Measurements from ENCODE around the gene FBXL17. TPM values are rescaled to one million over a fixed set of nuclear protein-coding genes. Genes with fewer than 3 reads are reported as not detected.

The FBXL17 gene
- total RNA-seq, 1 experiment from 2014 or later = 11.6 TPM

DNA sequence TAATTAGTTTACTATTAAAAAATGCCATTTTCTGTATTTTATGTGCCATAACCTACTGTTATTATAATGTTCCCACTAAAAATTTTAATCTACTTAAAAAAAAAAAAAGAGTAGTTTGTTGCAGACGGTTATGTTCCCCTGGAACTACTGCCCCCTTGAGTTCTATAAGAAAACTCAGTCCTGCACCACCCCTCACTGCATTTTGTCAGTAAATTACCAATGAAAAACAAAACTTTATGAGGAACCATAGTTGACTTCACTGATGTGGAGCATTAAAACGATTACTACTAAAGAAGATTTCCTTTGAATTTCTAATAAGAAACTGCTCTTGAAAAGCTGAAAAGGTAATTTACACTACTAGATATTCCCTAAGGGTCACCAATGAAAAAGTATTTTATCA, 288.7 kb downstream of the FBXL17 start:
- intact Hi-C loops (cut with micrococcal nuclease; ENCODE audit: unreplicated experiment) = no loop called here
- CTCF ChIA-PET = no interaction called here

GRCh38 chr5:108090946-108091345, 291.0 kb downstream of the FBXL17 start:
- no peak for DNase-seq
- CTCF ChIA-PET = no interaction called here
- Mint-ChIP-seq H3K27ac (ENCODE audit: unreplicated experiment) (no peak overlapping the region), H3K27me3 (ENCODE audit: insufficient read depth, unreplicated experiment) (no peaks in the 10 kb centered on the region), H3K36me3 (ENCODE audit: insufficient read depth, unreplicated experiment) (no peaks in the 10 kb centered on the region), H3K4me1 (ENCODE audit: low read depth, unreplicated experiment) (no peaks in the 10 kb centered on the region), H3K4me3 (ENCODE audit: unreplicated experiment) (no peak overlapping the region), H3K9me3 (ENCODE audit: unreplicated experiment) (no peaks in the 10 kb centered on the region)
- intact Hi-C loops (cut with micrococcal nuclease; ENCODE audit: unreplicated experiment) = no loop called here
- POLR2A ChIA-PET = no interaction called here
- BruUV-seq (replicated peaks) = no TSS peak
- no peaks in the 10 kb centered on the region for H3K4me1 ChIP-seq
- no peaks in the 10 kb centered on the region for H3K9me3 ChIP-seq
- no peaks in the 10 kb centered on the region for H3K36me3 ChIP-seq (ENCODE audit: control insufficient read depth, insufficient read depth, low read length)
- no peak overlapping the region for H3K4me3 ChIP-seq (ENCODE audit: low read depth, low read length)
- TF ChIP-seq, protein P1, sequence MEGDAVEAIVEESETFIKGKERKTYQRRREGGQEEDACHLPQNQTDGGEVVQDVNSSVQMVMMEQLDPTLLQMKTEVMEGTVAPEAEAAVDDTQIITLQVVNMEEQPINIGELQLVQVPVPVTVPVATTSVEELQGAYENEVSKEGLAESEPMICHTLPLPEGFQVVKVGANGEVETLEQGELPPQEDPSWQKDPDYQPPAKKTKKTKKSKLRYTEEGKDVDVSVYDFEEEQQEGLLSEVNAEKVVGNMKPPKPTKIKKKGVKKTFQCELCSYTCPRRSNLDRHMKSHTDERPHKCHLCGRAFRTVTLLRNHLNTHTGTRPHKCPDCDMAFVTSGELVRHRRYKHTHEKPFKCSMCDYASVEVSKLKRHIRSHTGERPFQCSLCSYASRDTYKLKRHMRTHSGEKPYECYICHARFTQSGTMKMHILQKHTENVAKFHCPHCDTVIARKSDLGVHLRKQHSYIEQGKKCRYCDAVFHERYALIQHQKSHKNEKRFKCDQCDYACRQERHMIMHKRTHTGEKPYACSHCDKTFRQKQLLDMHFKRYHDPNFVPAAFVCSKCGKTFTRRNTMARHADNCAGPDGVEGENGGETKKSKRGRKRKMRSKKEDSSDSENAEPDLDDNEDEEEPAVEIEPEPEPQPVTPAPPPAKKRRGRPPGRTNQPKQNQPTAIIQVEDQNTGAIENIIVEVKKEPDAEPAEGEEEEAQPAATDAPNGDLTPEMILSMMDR (IDR thresholded peaks at IDR 0.05; ENCODE audit: insufficient read depth in 1 of 2, low read depth in 1 of 2, low read length in 1 of 2, severe bottlenecking in 1 of 2, unreplicated experiment in 1 of 2) = no peak
- H3K27me3 ChIP-seq (replicated peaks; ENCODE audit: control insufficient read depth, insufficient read depth, low read length) = no peaks in the 10 kb centered on the region

More for the DNA sequence above, 288.7 kb downstream of the FBXL17 start:
- Mint-ChIP-seq H3K4me3 (ENCODE audit: unreplicated experiment) (no peak overlapping the region), H3K27ac (ENCODE audit: unreplicated experiment) (no peak overlapping the region), H3K4me1 (ENCODE audit: low read depth, unreplicated experiment) (no peaks in the 10 kb centered on the region), H3K27me3 (ENCODE audit: insufficient read depth, unreplicated experiment) (no peaks in the 10 kb centered on the region), H3K36me3 (ENCODE audit: insufficient read depth, unreplicated experiment) (no peaks in the 10 kb centered on the region), H3K9me3 (ENCODE audit: unreplicated experiment) (no peaks in the 10 kb centered on the region)
- H3K9me3 ChIP-seq = no peaks in the 10 kb centered on the region
- no peaks in the 10 kb centered on the region for H3K36me3 ChIP-seq (ENCODE audit: control insufficient read depth, insufficient read depth, low read length)
- no TSS peak for BruUV-seq (replicated peaks)
- no peaks in the 10 kb centered on the region for H3K27me3 ChIP-seq (replicated peaks; ENCODE audit: control insufficient read depth, insufficient read depth, low read length)
- TF ChIP-seq, protein P1 (IDR thresholded peaks at IDR 0.05; ENCODE audit: insufficient read depth in 1 of 2, low read depth in 1 of 2, low read length in 1 of 2, severe bottlenecking in 1 of 2, unreplicated experiment in 1 of 2) = peak; percentile 54 to 62
- POLR2A ChIA-PET = no interaction called here
- H3K4me3 ChIP-seq (ENCODE audit: low read depth, low read length) = no peak overlapping the region
- H3K4me1 ChIP-seq = no peaks in the 10 kb centered on the region
- DNase-seq = no peak

DNA sequence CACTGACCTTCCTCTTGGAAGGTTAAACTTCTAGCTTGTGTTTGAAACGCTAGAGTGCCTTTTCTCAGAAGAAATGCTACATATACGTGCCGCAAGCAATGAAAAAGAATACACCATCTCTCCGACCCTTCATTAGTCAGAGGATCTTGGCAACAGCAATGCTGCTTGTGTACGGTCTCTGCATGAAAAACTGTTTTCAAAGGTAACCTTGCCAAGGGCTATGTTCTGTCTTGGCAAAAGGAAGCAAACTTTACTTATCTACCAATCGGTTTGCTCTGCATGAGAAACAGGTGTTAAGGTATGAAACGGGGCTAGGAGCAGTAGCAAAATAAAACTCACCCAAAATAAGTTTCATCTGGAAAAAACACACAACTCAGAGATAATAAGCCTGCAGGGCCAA, 297.8 kb downstream of the FBXL17 start:
- ChIA-PET CTCF (no interaction called here), POLR2A (no interaction called here)
- intact Hi-C loops (cut with micrococcal nuclease; ENCODE audit: unreplicated experiment) = no loop called here
- TF ChIP-seq, protein P1 (IDR thresholded peaks at IDR 0.05; ENCODE audit: insufficient read depth in 1 of 2, low read depth in 1 of 2, low read length in 1 of 2, severe bottlenecking in 1 of 2, unreplicated experiment in 1 of 2) = no peak
- H3K27me3 Mint-ChIP-seq (ENCODE audit: insufficient read depth, unreplicated experiment) = no peaks in the 10 kb centered on the region
- H3K27me3 ChIP-seq (replicated peaks; ENCODE audit: control insufficient read depth, insufficient read depth, low read length) = no peaks in the 10 kb centered on the region
- H3K4me1 ChIP-seq = no peaks in the 10 kb centered on the region
- peaks cover 4% of the 10 kb centered on the region for H3K4me1 Mint-ChIP-seq (ENCODE audit: low read depth, unreplicated experiment)
- no peaks in the 10 kb centered on the region for H3K36me3 Mint-ChIP-seq (ENCODE audit: insufficient read depth, unreplicated experiment)
- no peaks in the 10 kb centered on the region for H3K36me3 ChIP-seq (ENCODE audit: control insufficient read depth, insufficient read depth, low read length)
- no peaks in the 10 kb centered on the region for H3K9me3 ChIP-seq
- BruUV-seq (replicated peaks) = no TSS peak
- no peaks in the 10 kb centered on the region for H3K9me3 Mint-ChIP-seq (ENCODE audit: unreplicated experiment)
- no peak for DNase-seq
- H3K27ac Mint-ChIP-seq (ENCODE audit: unreplicated experiment) = no peak overlapping the region
- H3K4me3 Mint-ChIP-seq (ENCODE audit: unreplicated experiment) = no peak overlapping the region
- no peak overlapping the region for H3K4me3 ChIP-seq (ENCODE audit: low read depth, low read length)

All from Caco-2 (cell line).